Uterus (tissue), 2 donors: ENCODE data around the gene OR2L5.

ENCODE experiments used
- CTCF ChIP-seq, 4 experiments: fragments of 200-600 bp in 2 of 4; fragments of 450-650 bp in 2 of 4; sonication (generic) in 2 of 4; IDR thresholded peaks; one replicate each; pipeline ENCODE4 v1.5.1; 2016 to 2019; ENCODE audit warnings: antibody characterized with exemption in 4 of 4, mild to moderate bottlenecking in 2 of 4, moderate library complexity in 1 of 4
- POLR2A ChIP-seq, 2 donors: fragments of 450-650 bp; IDR thresholded peaks; one replicate each; pipeline ENCODE4 v1.6.1; 2016; ENCODE audit warnings: antibody characterized with exemption in 2 of 2, mild to moderate bottlenecking in 1 of 2, moderate library complexity in 1 of 2

- TF ChIP-seq CTCF (IDR thresholded peaks at IDR 0.05) (no peak), POLR2A (IDR thresholded peaks at IDR 0.05) (no peak)
These were observed 51.6 kb downstream of the OR2L5 start for GRCh38 chr1:248065071-248065470.
